ENCODE data around the gene SELENOK. TPM values are rescaled to one million over a fixed set of nuclear protein-coding genes. Genes with fewer than 3 reads are reported as not detected.

The SELENOK gene
- total RNA-seq, 1 donor from 2014 or later, result 45.9 TPM

GRCh38 chr3:53845103-53845880 lies 46.4 kb downstream of the SELENOK start:
- Histone ChIP-seq H3K9ac (ENCODE audit: low read depth in 1 of 3, low read length in 3 of 3) (peak overlapping the region; percentile 79 to 89 (median 88)), H3K4me1 (ENCODE audit: control insufficient read depth in 3 of 3, insufficient read depth in 3 of 3, low read length in 3 of 3) (peaks cover 11 to 14% (median 13%) of the 10 kb centered on the region in 3 donors), H3K4me3 (ENCODE audit: low read length in 3 of 3) (peak overlapping the region; percentile 74 to 80 (median 77)), H3K9me3 (ENCODE audit: control insufficient read depth in 3 of 3, low read length in 3 of 3) (no peaks in the 10 kb centered on the region), H3K36me3 (ENCODE audit: control insufficient read depth in 3 of 3, insufficient read depth in 3 of 3, low read length in 3 of 3) (no peaks in the 10 kb centered on the region), H3K27ac (ENCODE audit: low read depth, low read length) (peak overlapping the region; percentile 65), H3K27me3 (ENCODE audit: control insufficient read depth in 3 of 3, insufficient read depth in 3 of 3, low read length in 3 of 3) (peaks cover 0 to 10% (median 8%) of the 10 kb centered on the region in 3 donors)

DNA sequence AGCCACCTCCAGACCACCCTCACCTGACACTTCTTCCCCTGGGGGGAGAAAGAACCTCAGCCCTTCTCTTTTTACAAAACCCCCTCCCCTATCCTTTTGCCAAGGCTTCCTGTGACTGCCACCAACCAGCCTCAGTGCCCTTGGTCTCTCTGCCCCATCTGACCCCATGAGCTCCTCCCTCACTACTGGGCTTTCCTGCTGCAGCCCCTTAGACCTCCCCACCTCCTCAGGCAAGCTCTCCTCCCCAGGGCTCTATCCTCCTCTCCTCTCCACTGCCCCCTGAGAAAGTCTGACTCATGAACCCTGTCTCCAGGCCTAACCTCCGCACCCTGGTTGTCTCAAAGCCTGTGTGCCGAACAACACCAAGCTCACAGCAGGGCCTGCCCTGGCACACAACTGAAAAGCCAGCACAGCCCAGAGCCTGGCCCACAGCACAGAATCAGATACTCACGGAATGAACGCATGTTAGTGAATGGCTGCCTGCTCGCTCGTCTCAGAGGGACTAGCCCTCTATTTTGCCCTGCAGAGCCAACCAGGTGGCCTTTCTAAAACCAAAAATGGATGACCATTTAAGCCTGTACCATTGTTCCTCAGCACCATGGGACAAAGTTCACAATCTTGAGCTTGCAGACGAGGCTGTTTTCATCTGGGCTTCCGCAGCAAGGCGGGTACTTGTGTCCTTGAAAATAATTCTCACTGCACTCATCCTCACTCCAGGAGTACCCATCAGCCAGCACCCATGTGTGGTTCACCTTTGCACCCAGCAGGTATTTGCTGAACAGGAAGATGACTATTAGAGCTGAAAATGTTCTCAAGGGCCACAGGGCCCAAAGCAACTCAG lies 47.2 kb downstream of the SELENOK start:
- no peak overlapping the region for H3K4me3 ChIP-seq (ENCODE audit: low read length in 3 of 3)
- H3K9ac ChIP-seq (ENCODE audit: low read depth in 1 of 3, low read length in 3 of 3), result no peak overlapping the region
- H3K4me1 ChIP-seq (ENCODE audit: control insufficient read depth in 3 of 3, insufficient read depth in 3 of 3, low read length in 3 of 3), result peaks cover 11 to 14% (median 13%) of the 10 kb centered on the region in 3 donors
- H3K27ac ChIP-seq (ENCODE audit: low read depth, low read length), result no peak overlapping the region
- H3K27me3 ChIP-seq (ENCODE audit: control insufficient read depth in 3 of 3, insufficient read depth in 3 of 3, low read length in 3 of 3), result peaks cover 0 to 10% (median 8%) of the 10 kb centered on the region in 3 donors
- no peaks in the 10 kb centered on the region for H3K36me3 ChIP-seq (ENCODE audit: control insufficient read depth in 3 of 3, insufficient read depth in 3 of 3, low read length in 3 of 3)
- no peaks in the 10 kb centered on the region for H3K9me3 ChIP-seq (ENCODE audit: control insufficient read depth in 3 of 3, low read length in 3 of 3)

DNA sequence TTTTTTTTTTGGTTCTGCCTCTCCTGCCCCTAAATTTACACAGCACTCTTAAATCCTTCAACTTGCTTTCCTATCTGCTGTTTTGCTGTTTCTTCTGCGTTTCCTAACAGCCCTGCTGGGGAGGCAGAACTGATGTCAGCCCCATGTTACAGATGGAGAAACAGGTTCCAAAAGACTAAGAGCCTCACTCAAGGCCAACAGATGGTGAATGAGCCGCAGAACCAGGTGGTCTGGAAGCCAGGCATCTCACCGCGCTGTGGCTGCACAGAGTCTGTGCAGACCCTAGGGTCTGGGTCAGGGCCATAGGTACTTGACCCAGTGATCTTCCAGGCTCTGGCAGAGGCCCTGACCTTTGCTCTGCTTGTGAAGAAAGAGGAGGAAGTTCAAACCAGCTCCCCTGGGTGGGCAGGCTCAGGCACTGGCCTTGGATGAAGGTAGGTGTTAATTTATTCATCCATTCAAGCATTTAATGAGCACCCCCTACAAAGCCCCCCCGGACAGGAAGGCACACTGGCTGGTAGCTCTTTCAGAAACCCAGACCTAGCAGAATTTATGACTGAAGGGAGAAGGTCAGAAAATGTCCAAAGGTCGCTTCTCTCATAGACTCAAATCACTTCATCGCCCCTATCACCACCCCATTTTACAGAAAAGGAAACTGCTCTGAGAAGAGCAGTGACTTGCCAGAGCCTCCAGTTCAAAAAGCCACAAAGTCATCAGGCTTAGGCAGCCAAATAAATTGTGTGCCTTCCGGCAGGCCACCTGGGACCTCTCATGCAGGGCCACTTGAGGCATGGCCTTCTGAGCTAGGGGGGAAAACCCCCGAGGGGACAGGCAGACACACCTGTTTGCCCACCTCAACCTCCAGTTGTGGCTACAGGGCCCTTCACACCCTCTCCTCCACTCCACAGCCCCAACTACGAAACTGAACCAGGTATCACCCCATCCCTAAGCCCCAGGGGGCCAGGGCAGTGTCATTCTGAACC lies 48.2 kb downstream of the SELENOK start:
- Histone ChIP-seq H3K9me3 (ENCODE audit: control insufficient read depth in 3 of 3, low read length in 3 of 3) (no peaks in the 10 kb centered on the region), H3K4me1 (ENCODE audit: control insufficient read depth in 3 of 3, insufficient read depth in 3 of 3, low read length in 3 of 3) (peaks cover 11 to 14% (median 13%) of the 10 kb centered on the region in 3 donors), H3K27me3 (ENCODE audit: control insufficient read depth in 3 of 3, insufficient read depth in 3 of 3, low read length in 3 of 3) (peaks cover 0 to 10% (median 4%) of the 10 kb centered on the region in 3 donors), H3K4me3 (ENCODE audit: low read length in 3 of 3) (no peak overlapping the region), H3K27ac (ENCODE audit: low read depth, low read length) (no peak overlapping the region), H3K9ac (ENCODE audit: low read depth in 1 of 3, low read length in 3 of 3) (no peak overlapping the region), H3K36me3 (ENCODE audit: control insufficient read depth in 3 of 3, insufficient read depth in 3 of 3, low read length in 3 of 3) (peaks cover 0 to 6% (median 0%) of the 10 kb centered on the region in 3 donors)

DNA sequence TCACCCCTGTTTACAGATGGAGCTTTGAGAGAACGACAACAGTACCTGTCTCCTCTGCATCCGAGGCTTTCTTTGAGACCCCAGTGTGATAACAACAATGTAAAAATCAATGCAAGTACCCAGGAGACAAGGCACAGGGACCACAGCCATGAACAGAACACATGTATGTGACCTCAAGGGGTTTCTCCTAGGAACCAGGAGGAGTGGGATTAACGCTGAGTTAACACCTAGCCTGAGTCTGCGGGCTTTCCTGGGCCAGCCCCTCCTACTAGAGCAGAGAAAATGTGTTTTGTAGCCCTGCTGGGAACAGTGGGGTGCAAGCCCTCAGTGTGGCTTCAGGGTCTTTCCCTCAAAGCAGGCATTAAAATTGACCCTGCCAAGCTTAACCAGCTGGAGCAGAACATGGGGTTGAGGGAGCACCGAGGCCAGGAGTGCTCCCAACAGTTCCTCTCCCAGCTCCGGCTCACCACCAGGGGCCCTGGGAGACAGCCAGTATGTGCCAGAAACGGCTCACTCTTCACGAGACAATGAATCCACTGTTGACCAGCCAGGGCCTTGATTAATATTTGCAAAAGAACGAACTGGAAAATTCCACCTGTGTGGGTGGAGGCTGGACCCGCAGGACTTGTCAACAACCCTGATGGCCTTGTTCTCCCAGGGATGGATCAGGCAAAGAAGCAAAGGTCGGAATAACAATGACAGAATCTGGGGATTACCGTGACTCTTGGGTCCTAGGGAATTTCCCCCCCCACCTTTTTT lies 49.0 kb downstream of the SELENOK start:
- peaks cover 0 to 10% (median 4%) of the 10 kb centered on the region in 3 donors for H3K27me3 ChIP-seq (ENCODE audit: control insufficient read depth in 3 of 3, insufficient read depth in 3 of 3, low read length in 3 of 3)
- H3K4me3 ChIP-seq (ENCODE audit: low read length in 3 of 3), result no peak overlapping the region
- no peak overlapping the region for H3K27ac ChIP-seq (ENCODE audit: low read depth, low read length)
- H3K4me1 ChIP-seq (ENCODE audit: control insufficient read depth in 3 of 3, insufficient read depth in 3 of 3, low read length in 3 of 3), result peaks cover 11 to 14% (median 13%) of the 10 kb centered on the region in 3 donors
- H3K9me3 ChIP-seq (ENCODE audit: control insufficient read depth in 3 of 3, low read length in 3 of 3), result no peaks in the 10 kb centered on the region
- no peak overlapping the region for H3K9ac ChIP-seq (ENCODE audit: low read depth in 1 of 3, low read length in 3 of 3)
- peaks cover 0 to 8% (median 0%) of the 10 kb centered on the region in 3 donors for H3K36me3 ChIP-seq (ENCODE audit: control insufficient read depth in 3 of 3, insufficient read depth in 3 of 3, low read length in 3 of 3)

DNA sequence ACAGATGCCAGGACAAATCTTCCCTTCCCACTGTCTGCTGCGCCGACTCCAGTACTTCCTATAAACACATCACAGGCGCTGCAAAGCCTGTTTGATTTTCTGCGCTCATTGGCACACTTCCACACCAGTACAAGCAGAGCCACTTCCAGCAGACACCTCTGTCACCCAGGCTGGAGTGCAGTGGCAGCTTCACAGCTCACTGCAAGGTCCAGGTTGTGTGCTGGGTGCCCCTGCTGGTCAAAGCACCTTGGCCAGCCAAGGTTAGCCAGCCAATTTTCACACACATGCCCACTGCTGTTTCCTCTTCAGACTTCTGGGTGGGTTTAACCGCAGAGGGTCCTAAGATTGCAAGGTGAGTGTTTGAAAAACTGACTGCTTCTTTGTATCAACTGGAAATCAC lies 50.4 kb downstream of the SELENOK start:
- no peak overlapping the region for H3K9ac ChIP-seq (ENCODE audit: low read depth in 1 of 3, low read length in 3 of 3)
- H3K27ac ChIP-seq (ENCODE audit: low read depth, low read length), result no peak overlapping the region

GRCh38 chr3:53837331-53837730 lies 54.3 kb downstream of the SELENOK start:
- Histone ChIP-seq H3K36me3 (ENCODE audit: control insufficient read depth in 3 of 3, insufficient read depth in 3 of 3, low read length in 3 of 3) (peaks cover 0 to 8% (median 0%) of the 10 kb centered on the region in 3 donors), H3K4me3 (ENCODE audit: low read length in 3 of 3) (no peak overlapping the region), H3K9me3 (ENCODE audit: control insufficient read depth in 3 of 3, low read length in 3 of 3) (no peaks in the 10 kb centered on the region), H3K27ac (ENCODE audit: low read depth, low read length) (no peak overlapping the region), H3K27me3 (ENCODE audit: control insufficient read depth in 3 of 3, insufficient read depth in 3 of 3, low read length in 3 of 3) (no peaks in the 10 kb centered on the region), H3K4me1 (ENCODE audit: control insufficient read depth in 3 of 3, insufficient read depth in 3 of 3, low read length in 3 of 3) (peaks cover 0 to 11% (median 8%) of the 10 kb centered on the region in 3 donors), H3K9ac (ENCODE audit: low read depth in 1 of 3, low read length in 3 of 3) (no peak overlapping the region)

More for the DNA sequence above, 50.4 kb downstream of the SELENOK start:
- Histone ChIP-seq H3K4me3 (ENCODE audit: low read length in 3 of 3) (no peak overlapping the region), H3K9me3 (ENCODE audit: control insufficient read depth in 3 of 3, low read length in 3 of 3) (no peaks in the 10 kb centered on the region), H3K27me3 (ENCODE audit: control insufficient read depth in 3 of 3, insufficient read depth in 3 of 3, low read length in 3 of 3) (peaks cover 0 to 4% (median 0%) of the 10 kb centered on the region in 3 donors), H3K4me1 (ENCODE audit: control insufficient read depth in 3 of 3, insufficient read depth in 3 of 3, low read length in 3 of 3) (peaks cover 4 to 6% (median 5%) of the 10 kb centered on the region in 3 donors), H3K36me3 (ENCODE audit: control insufficient read depth in 3 of 3, insufficient read depth in 3 of 3, low read length in 3 of 3) (peaks cover 0 to 8% (median 0%) of the 10 kb centered on the region in 3 donors)

- Histone ChIP-seq H3K27ac (ENCODE audit: low read depth, low read length) (no peak overlapping the region), H3K4me3 (ENCODE audit: low read length in 3 of 3) (no peak overlapping the region), H3K27me3 (ENCODE audit: control insufficient read depth in 3 of 3, insufficient read depth in 3 of 3, low read length in 3 of 3) (no peaks in the 10 kb centered on the region), H3K9me3 (ENCODE audit: control insufficient read depth in 3 of 3, low read length in 3 of 3) (no peaks in the 10 kb centered on the region), H3K9ac (ENCODE audit: low read depth in 1 of 3, low read length in 3 of 3) (no peak overlapping the region), H3K36me3 (ENCODE audit: control insufficient read depth in 3 of 3, insufficient read depth in 3 of 3, low read length in 3 of 3) (peaks cover 0 to 8% (median 0%) of the 10 kb centered on the region in 3 donors), H3K4me1 (ENCODE audit: control insufficient read depth in 3 of 3, insufficient read depth in 3 of 3, low read length in 3 of 3) (peaks cover 0 to 11% (median 8%) of the 10 kb centered on the region in 3 donors)
These were observed 55.4 kb downstream of the SELENOK start for GRCh38 chr3:53836084-53836872.

- no peak overlapping the region for H3K4me3 ChIP-seq (ENCODE audit: low read length in 3 of 3)
- H3K9me3 ChIP-seq (ENCODE audit: control insufficient read depth in 3 of 3, low read length in 3 of 3), result no peaks in the 10 kb centered on the region
- H3K9ac ChIP-seq (ENCODE audit: low read depth in 1 of 3, low read length in 3 of 3), result no peak overlapping the region
- H3K36me3 ChIP-seq (ENCODE audit: control insufficient read depth in 3 of 3, insufficient read depth in 3 of 3, low read length in 3 of 3), result peaks cover 0 to 8% (median 0%) of the 10 kb centered on the region in 3 donors
- H3K27me3 ChIP-seq (ENCODE audit: control insufficient read depth in 3 of 3, insufficient read depth in 3 of 3, low read length in 3 of 3), result no peaks in the 10 kb centered on the region
- peaks cover 0 to 11% (median 8%) of the 10 kb centered on the region in 3 donors for H3K4me1 ChIP-seq (ENCODE audit: control insufficient read depth in 3 of 3, insufficient read depth in 3 of 3, low read length in 3 of 3)
- H3K27ac ChIP-seq (ENCODE audit: low read depth, low read length), result no peak overlapping the region
These were observed 56.4 kb downstream of the SELENOK start for GRCh38 chr3:53835257-53835656.

All from skeletal muscle tissue (tissue), 4 donors.